Activated T-cell treated with anti-CD3 and anti-CD28 coated beads, Interleukin-2, amount 50 U/mL, for 72 hours (primary cell): Measurements from ENCODE around the gene WNT16. TPM values are rescaled to one million over a fixed set of nuclear protein-coding genes. Genes with fewer than 3 reads are reported as not detected.

ENCODE experiments used
- total RNA-seq, 2 donors: library from RNA; stranded (reverse); gene quantifications; one replicate each; pipeline ENCODE4 v1.2.3, GENCODE V29; 2022

The WNT16 gene
- total RNA-seq, 2 donors from 2014 or later = not detected

Other genes with a start within 250 kb of the WNT16 start
- gene FAM3C, start 67.3 kb downstream of the WNT16 start, total RNA-seq = 10 to 100 TPM; 22.2 to 27.1 TPM